WTC11 (cell line): Measurements from ENCODE around the gene GDF7. TPM values are rescaled to one million over a fixed set of nuclear protein-coding genes. Genes with fewer than 3 reads are reported as not detected.

Experiments used
- ATAC-seq: fragments of 200-7000 bp; cut with Tn5 transposase; 2 replicates; pipeline ENCODE4 v1.10.0; 2021; ENCODE audit warnings: mild to moderate bottlenecking, moderate library complexity
- CTCF ChIA-PET: fragments of 300-600 bp; sonication (Branson Sonifier 250); formaldehyde crosslinking; loops from one replicate; lab custom pipeline; 2021; ENCODE audit warnings: antibody characterized with exemption; lab: Charles Lee
- POLR2A ChIA-PET: fragments of 350-600 bp; sonication (Branson Sonifier 250); formaldehyde crosslinking; loops from one replicate; lab custom pipeline; 2021; ENCODE audit warnings: antibody characterized with exemption; lab: Charles Lee
- DNase-seq: peaks from one replicate; pipeline ENCODE4 v3.0.0; 2021; ENCODE audit warnings: low spot score
- H3K27ac Mint-ChIP-seq: 2 replicates; pipeline ENCODE4 v1.8.0; 2021; ENCODE audit warnings: mixed read lengths
- H3K27me3 Mint-ChIP-seq: 2 replicates; pipeline ENCODE4 v1.8.0; 2021; ENCODE audit warnings: low read depth, mild to moderate bottlenecking, moderate library complexity, mixed read lengths
- H3K36me3 Mint-ChIP-seq: 2 replicates; pipeline ENCODE4 v1.8.0; 2021; ENCODE audit warnings: mixed read lengths
- H3K4me1 Mint-ChIP-seq: 2 replicates; pipeline ENCODE4 v1.8.0; 2022; ENCODE audit warnings: mixed read lengths
- H3K4me3 Mint-ChIP-seq: 2 replicates; pipeline ENCODE4 v1.8.0; 2021; ENCODE audit warnings: mild to moderate bottlenecking, moderate library complexity, mixed read lengths
- H3K9me3 Mint-ChIP-seq: 2 replicates; pipeline ENCODE4 v1.8.0; 2021; ENCODE audit warnings: mixed read lengths
- AFF4 ChIP-seq: sonication (generic); formaldehyde crosslinking; IDR thresholded peaks from 2 replicates; pipeline ENCODE4 v1.8.1; 2023; ENCODE audit warnings: mild to moderate bottlenecking, missing genetic modification reagents, borderline replicate concordance
- AR ChIP-seq: fragments of 250-450 bp; sonication (Bioruptor Pico); IDR thresholded peaks from 2 replicates; pipeline ENCODE4 v1.9.0; 2021; ENCODE audit warnings: mild to moderate bottlenecking
- ATF1 ChIP-seq: sonication (generic); formaldehyde crosslinking; IDR thresholded peaks from 2 replicates; pipeline ENCODE4 v1.8.1; 2023; ENCODE audit warnings: mild to moderate bottlenecking, moderate library complexity, missing genetic modification reagents
- CREM ChIP-seq: sonication (generic); formaldehyde crosslinking; IDR thresholded peaks from 2 replicates; pipeline ENCODE4 v1.8.1; 2022; ENCODE audit warnings: mild to moderate bottlenecking, missing genetic modification reagents, moderate library complexity
- CTCF ChIP-seq: fragments of 200-600 bp; IDR thresholded peaks from 2 replicates; pipeline ENCODE4 v1.8.0; 2022; ENCODE audit warnings: antibody characterized with exemption
- FOXJ3 ChIP-seq: sonication (generic); formaldehyde crosslinking; IDR thresholded peaks from 2 replicates; pipeline ENCODE4 v1.9.0; 2021; ENCODE audit warnings: missing genetic modification reagents, mild to moderate bottlenecking, borderline replicate concordance
- JUN ChIP-seq: sonication (generic); formaldehyde crosslinking; IDR thresholded peaks from 2 replicates; pipeline ENCODE4 v1.8.0; 2023; ENCODE audit warnings: mild to moderate bottlenecking, missing genetic modification reagents
- MAX ChIP-seq: sonication (generic); formaldehyde crosslinking; IDR thresholded peaks from 2 replicates; pipeline ENCODE4 v1.8.0; 2022; ENCODE audit warnings: mild to moderate bottlenecking, missing genetic modification reagents
- MXD4 ChIP-seq: fragments of 250-450 bp; sonication (Bioruptor Pico); IDR thresholded peaks from 2 replicates; pipeline ENCODE4 v1.8.0; 2021; ENCODE audit warnings: mild to moderate bottlenecking, moderate library complexity, borderline replicate concordance
- TEAD4 ChIP-seq: sonication (generic); formaldehyde crosslinking; IDR thresholded peaks from 2 replicates; pipeline ENCODE4 v1.8.0; 2022; ENCODE audit warnings: mild to moderate bottlenecking, missing genetic modification reagents
- USF2 ChIP-seq: sonication (generic); formaldehyde crosslinking; IDR thresholded peaks from 2 replicates; pipeline ENCODE4 v1.8.1; 2023; ENCODE audit warnings: mild to moderate bottlenecking, missing genetic modification reagents, moderate library complexity
- ZBTB43 ChIP-seq: sonication (generic); formaldehyde crosslinking; IDR thresholded peaks from 2 replicates; pipeline ENCODE4 v1.8.1; 2023; ENCODE audit warnings: mild to moderate bottlenecking, missing genetic modification reagents
- ZMAT4 ChIP-seq: fragments of 250-450 bp; sonication (Bioruptor Pico); IDR thresholded peaks from 2 replicates; pipeline ENCODE4 v1.9.0; 2021; ENCODE audit warnings: mild to moderate bottlenecking
- ZNF425 ChIP-seq: fragments of 250-450 bp; sonication (Bioruptor Pico); conservative IDR thresholded peaks from 2 replicates; pipeline ENCODE4 v1.9.0; 2021; ENCODE audit warnings: mild to moderate bottlenecking
- total RNA-seq: library from RNA; stranded (reverse); gene quantifications from 3 replicates; pipeline ENCODE4 v1.2.3, GENCODE V29; 2021

The GDF7 gene
- total RNA-seq, 1 experiment from 2014 or later, result 0.55 TPM

GRCh38 chr2:20634507-20635112 is 32.3 kb upstream of the GDF7 start (continued):
- TF ChIP-seq ZBTB43 (CRISPR knock-in tag) (no peak), JUN (CRISPR knock-in tag) (no peak), FOXJ3 (no peak), CREM (CRISPR knock-in tag) (no peak), MXD4 (CRISPR knock-in tag) (no peak), USF2 (CRISPR knock-in tag) (no peak), TEAD4 (CRISPR knock-in tag) (no peak), ZMAT4 (no peak), MAX (no peak), ZNF425 (CRISPR knock-in tag) (no peak), AR (CRISPR knock-in tag) (no peak)

- H3K4me1 Mint-ChIP-seq, result peaks cover 33% of the 10 kb centered on the region
- H3K4me3 Mint-ChIP-seq, result no peak overlapping the region
- POLR2A ChIA-PET, result interaction anchor here (4.2 kb wide), 1 partner anchor 188 kb away, joined by 42 read pairs; the partner anchor contains the start of gene RHOB
- H3K27me3 Mint-ChIP-seq, result no peaks in the 10 kb centered on the region
- no peaks in the 10 kb centered on the region for H3K36me3 Mint-ChIP-seq
- no peak for TF ChIP-seq ATF1 (CRISPR knock-in tag)
- DNase-seq (no peak), ATAC-seq (no peak)
- no peak overlapping the region for H3K27ac Mint-ChIP-seq
- CTCF ChIA-PET, result interaction anchor here (0.7 to 6.2 kb wide), 19 partner anchors 10 to 257 kb away, joined by 3 to 118 read pairs (median 6); partner anchors contain the start of genes HS1BP3 and RHOB
- H3K9me3 Mint-ChIP-seq, result no peaks in the 10 kb centered on the region
Measured at GRCh38 chr2:20635113-20635510, 31.8 kb upstream of the GDF7 start.

- ChIA-PET POLR2A (interaction anchor here (0.7 to 4.2 kb wide), 2 partner anchors 18 to 189 kb away, joined by 3 to 42 read pairs; partner anchors contain the start of gene RHOB), CTCF (interaction anchor here (0.6 to 6.2 kb wide), 57 partner anchors 8 to 394 kb away, joined by 3 to 118 read pairs (median 5); partner anchors contain the start of genes GDF7, HS1BP3 and RHOB)
- peak; percentile 93 for DNase-seq
- Mint-ChIP-seq H3K36me3 (no peaks in the 10 kb centered on the region), H3K4me1 (peaks cover 33% of the 10 kb centered on the region), H3K9me3 (no peaks in the 10 kb centered on the region), H3K27ac (no peak overlapping the region), H3K4me3 (no peak overlapping the region), H3K27me3 (no peaks in the 10 kb centered on the region)
- peak; percentile 96 for ATAC-seq
- TF ChIP-seq CTCF, result peak; percentile 75
- TF ChIP-seq AFF4, result 0 out of 2 replicates have a peak, but pooled peaks have one; percentile 37
Measured at GRCh38 chr2:20635675-20636584, 31.0 kb upstream of the GDF7 start.
